Prostate gland (tissue), 2 donors: ENCODE results near the gene STK39. TPM values are rescaled to one million over a fixed set of nuclear protein-coding genes. Genes with fewer than 3 reads are reported as not detected.

Source experiments
- DNase-seq: peaks from one replicate; pipeline ENCODE4 v3.0.0-alpha.2; 2019; ENCODE audit warnings: low spot score
- H3K27ac ChIP-seq, 2 donors: fragments of 200-600 bp; sonication (generic); 2 replicates each; pipeline ENCODE4 v1.5.1; 2017 to 2019
- H3K27me3 ChIP-seq: fragments of 200-600 bp; sonication (generic); replicated peaks from 2 replicates; pipeline ENCODE4 v1.5.1; 2019; ENCODE audit not compliant: insufficient read depth
- H3K36me3 ChIP-seq, 2 donors: fragments of 200-600 bp; sonication (generic); 1 replicate in 1 of 2; 2 replicates in 1 of 2; pipeline versions ENCODE4 v1.5.1 to v1.8.1; 2017 to 2019
- H3K4me1 ChIP-seq: fragments of 200-600 bp; sonication (generic); replicated peaks from 2 replicates; pipeline ENCODE4 v1.5.1; 2019
- H3K4me3 ChIP-seq, 2 donors: fragments of 200-600 bp; sonication (generic); 2 replicates each; pipeline ENCODE4 v1.5.1; 2017 to 2019
- H3K9me3 ChIP-seq: fragments of 200-600 bp; sonication (generic); 2 replicates; pipeline ENCODE4 v1.5.1; 2017
- POLR2A ChIP-seq: fragments of 450-650 bp; IDR thresholded peaks from one replicate; pipeline ENCODE4 v1.6.1; 2016; ENCODE audit warnings: antibody characterized with exemption, mild to moderate bottlenecking
- POLR2AphosphoS5 ChIP-seq: sonication (generic); formaldehyde crosslinking; IDR thresholded peaks from one replicate; pipeline ENCODE4 v1.6.1; 2017; ENCODE audit warnings: antibody characterized with exemption
- WGBS: methylation state at CpG from one replicate; pipeline ENCODE4 v1.1.5; 2018; 5-methylcytosine and 5-hydroxymethylcytosine counted together
- intact Hi-C: fragments of 100-400 bp; cut with DNase I; formaldehyde crosslinking; loops from one replicate; pipeline ENCODE4 v1.14.2; 2022
- total RNA-seq, 2 donors: library from RNA; depleted of rRNA; stranded (reverse); fragments of >200 nt; gene quantifications; one replicate each; pipeline ENCODE4 v1.1.0, GENCODE V29; 2016
- TF ChIP-seq, protein P1 (sequence below), 4 experiments: fragments of 200-600 bp in 2 of 4; fragments of 450-650 bp in 2 of 4; sonication (generic) in 2 of 4; IDR thresholded peaks; 1 replicate in 3 of 4; 2 replicates in 1 of 4; pipeline ENCODE4 v1.5.1; 2016 to 2019; ENCODE audit warnings: antibody characterized with exemption in 4 of 4, mild to moderate bottlenecking in 2 of 4, moderate library complexity in 2 of 4

The STK39 gene
- total RNA-seq, 2 donors from 2014 or later: 32.2 to 54.7 TPM

GRCh38 chr2:168255866-168256265 is 8.5 kb upstream of the STK39 start:
- no peaks in the 10 kb centered on the region for H3K27me3 ChIP-seq
- intact Hi-C loops: no loop called here
- TF ChIP-seq POLR2AphosphoS5 (no peak), POLR2A (no peak)
- TF ChIP-seq, protein P1, sequence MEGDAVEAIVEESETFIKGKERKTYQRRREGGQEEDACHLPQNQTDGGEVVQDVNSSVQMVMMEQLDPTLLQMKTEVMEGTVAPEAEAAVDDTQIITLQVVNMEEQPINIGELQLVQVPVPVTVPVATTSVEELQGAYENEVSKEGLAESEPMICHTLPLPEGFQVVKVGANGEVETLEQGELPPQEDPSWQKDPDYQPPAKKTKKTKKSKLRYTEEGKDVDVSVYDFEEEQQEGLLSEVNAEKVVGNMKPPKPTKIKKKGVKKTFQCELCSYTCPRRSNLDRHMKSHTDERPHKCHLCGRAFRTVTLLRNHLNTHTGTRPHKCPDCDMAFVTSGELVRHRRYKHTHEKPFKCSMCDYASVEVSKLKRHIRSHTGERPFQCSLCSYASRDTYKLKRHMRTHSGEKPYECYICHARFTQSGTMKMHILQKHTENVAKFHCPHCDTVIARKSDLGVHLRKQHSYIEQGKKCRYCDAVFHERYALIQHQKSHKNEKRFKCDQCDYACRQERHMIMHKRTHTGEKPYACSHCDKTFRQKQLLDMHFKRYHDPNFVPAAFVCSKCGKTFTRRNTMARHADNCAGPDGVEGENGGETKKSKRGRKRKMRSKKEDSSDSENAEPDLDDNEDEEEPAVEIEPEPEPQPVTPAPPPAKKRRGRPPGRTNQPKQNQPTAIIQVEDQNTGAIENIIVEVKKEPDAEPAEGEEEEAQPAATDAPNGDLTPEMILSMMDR (IDR thresholded peaks at IDR 0.05): no peak
- 42% methylated on average over 3 of the region's 3 CpGs for WGBS
- H3K9me3 ChIP-seq: no peaks in the 10 kb centered on the region
- H3K36me3 ChIP-seq: no peaks in the 10 kb centered on the region
- no peak overlapping the region for H3K4me3 ChIP-seq
- peak; percentile 48 for DNase-seq
- peak overlapping the region; percentile 1 to 71 for H3K27ac ChIP-seq
- H3K4me1 ChIP-seq: no peaks in the 10 kb centered on the region

- Histone ChIP-seq H3K36me3 (no peaks in the 10 kb centered on the region), H3K27me3 (no peaks in the 10 kb centered on the region), H3K9me3 (no peaks in the 10 kb centered on the region), H3K4me3 (no peak overlapping the region), H3K27ac (peak overlapping the region; percentile 1 to 71), H3K4me1 (no peaks in the 10 kb centered on the region)
- no peak for DNase-seq
- TF ChIP-seq POLR2A (no peak), POLR2AphosphoS5 (no peak)
- TF ChIP-seq, protein P1 (IDR thresholded peaks at IDR 0.05): no peak
- intact Hi-C loops: no loop called here
- 97% methylated on average over 8 of the region's 8 CpGs for WGBS
Observed at GRCh38 chr2:168255103-168255502, 7.7 kb upstream of the STK39 start.

- TF ChIP-seq, protein P1 (IDR thresholded peaks at IDR 0.05): no peak
- Histone ChIP-seq H3K9me3 (no peaks in the 10 kb centered on the region), H3K27ac (no peak overlapping the region), H3K27me3 (no peaks in the 10 kb centered on the region), H3K4me3 (no peak overlapping the region), H3K4me1 (no peaks in the 10 kb centered on the region), H3K36me3 (no peaks in the 10 kb centered on the region)
- DNase-seq: no peak
- WGBS: 90% methylated on average over 3 of the region's 3 CpGs
- intact Hi-C loops: no loop called here
Observed at GRCh38 chr2:168254158-168254935, 7.0 kb upstream of the STK39 start.

DNA sequence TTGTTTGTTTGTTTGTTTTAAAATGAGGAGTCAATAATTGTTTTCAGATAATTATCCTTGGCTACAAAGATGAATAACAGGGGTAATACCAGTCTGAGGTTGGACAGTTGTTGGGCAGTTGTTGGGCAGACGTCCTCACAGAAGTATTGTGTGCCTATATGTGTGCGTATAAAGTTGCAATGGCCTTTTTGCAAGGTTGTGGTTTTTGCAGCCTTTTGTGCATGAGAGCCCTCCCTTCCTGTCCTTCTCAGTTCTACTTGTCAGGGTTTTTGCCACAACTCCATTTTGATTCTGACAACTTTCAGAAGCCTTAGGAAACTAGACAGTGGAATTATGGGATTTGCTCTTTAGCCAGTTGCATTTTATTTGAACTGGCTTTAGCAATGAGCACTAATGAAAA is 6.0 kb upstream of the STK39 start:
- Histone ChIP-seq H3K27me3 (no peaks in the 10 kb centered on the region), H3K27ac (no peak overlapping the region), H3K4me1 (no peaks in the 10 kb centered on the region), H3K36me3 (no peaks in the 10 kb centered on the region), H3K9me3 (no peaks in the 10 kb centered on the region), H3K4me3 (no peak overlapping the region)
- intact Hi-C loops: no loop called here
- 92% methylated on average over 2 of the region's 2 CpGs for WGBS
- TF ChIP-seq POLR2A: no peak
- TF ChIP-seq POLR2AphosphoS5: no peak
- TF ChIP-seq, protein P1 (IDR thresholded peaks at IDR 0.05): no peak
- no peak for DNase-seq

DNA sequence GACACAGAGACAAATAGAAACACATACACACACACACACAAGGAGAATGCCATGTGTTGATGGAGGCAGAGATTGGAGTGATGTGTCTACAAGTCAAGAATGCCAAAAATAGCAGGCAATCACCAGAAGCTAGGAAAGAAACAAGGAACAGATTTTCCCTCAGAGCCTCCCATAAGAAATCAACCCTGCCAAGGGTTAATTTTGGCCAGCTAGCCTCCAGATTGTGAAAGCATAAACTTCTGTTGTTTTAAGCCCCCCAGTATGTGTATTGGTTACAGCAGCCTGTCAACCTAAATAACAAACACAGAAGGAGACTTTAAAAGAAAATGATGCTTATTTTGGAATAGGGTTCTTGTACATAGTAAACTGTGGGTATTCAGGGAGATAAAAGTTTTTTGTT is 5.6 kb upstream of the STK39 start:
- TF ChIP-seq, protein P1 (IDR thresholded peaks at IDR 0.05): no peak
- TF ChIP-seq POLR2A: no peak
- no peak for TF ChIP-seq POLR2AphosphoS5
- Histone ChIP-seq H3K9me3 (no peaks in the 10 kb centered on the region), H3K27me3 (no peaks in the 10 kb centered on the region), H3K36me3 (no peaks in the 10 kb centered on the region), H3K4me1 (no peaks in the 10 kb centered on the region), H3K4me3 (no peak overlapping the region), H3K27ac (no peak overlapping the region)
- DNase-seq: no peak
- intact Hi-C loops: no loop called here
